K562 (cell line): Measurements from ENCODE around the gene EIF5A2. TPM values are rescaled to one million over a fixed set of nuclear protein-coding genes. Genes with fewer than 3 reads are reported as not detected.

ENCODE experiments used
- ATAC-seq: fragments of 200-7000 bp; cut with Tn5 transposase; 3 replicates; pipeline ENCODE4 v1.9.1; 2020; ENCODE audit warnings: moderate library complexity
- BruUV-seq: library from RNA; stranded (reverse); fragments of 400-500 nt; replicated peaks from 2 replicates; lab custom pipeline; 2021; lab: Mats Ljungman, UMichigan
- CTCF ChIA-PET: fragments of 300-600 bp; formaldehyde crosslinking; extraction: SDS; loops from one replicate; lab custom pipeline; 2021; ENCODE audit warnings: low intra/inter-chr PET ratio; lab: Yijun Ruan, JAX
- POLR2A ChIA-PET: fragments of 300-600, 350-650 bp; sonication (Branson Sonifier 250); formaldehyde crosslinking; extraction: SDS; loops from one replicate; lab custom pipeline; 2021; ENCODE audit warnings: antibody characterized with exemption, inconsistent platforms; lab: Yijun Ruan, JAX
- DNase-seq, 4 experiments: peaks; one replicate each; pipeline versions ENCODE4 v3.0.0 to v3.0.0-alpha.2; 2011 to 2018; ENCODE audit warnings: low spot score in 3 of 4, mixed read lengths in 3 of 4; ENCODE audit errors: extremely low read depth in 1 of 4
- FAIRE-seq: peaks from 2 replicates; lab custom pipeline; 2011; peaks lifted over from hg19 to GRCh38; lab: Jason Lieb, UNC
- H2AFZ ChIP-seq: 2 replicates; pipeline ENCODE4 v1.6.0; 2011; ENCODE audit warnings: low read depth, low read length, control low read depth, inconsistent platforms
- H3K27ac ChIP-seq: fragments of 200-600 bp; 3 replicates; pipeline ENCODE4 v1.8.0; 2011; ENCODE audit warnings: low read depth, mild to moderate bottlenecking, control low read depth, inconsistent platforms, low read length, moderate library complexity, mixed read lengths; ENCODE audit errors: extremely low read depth
- H3K27me3 ChIP-seq, 2 experiments: fragments of 300-600 bp in 1 of 2; 2 replicates in 1 of 2; 3 replicates in 1 of 2; pipeline versions ENCODE4 v1.6.0 to v1.8.0; 2011; ENCODE audit warnings: inconsistent platforms in 2 of 2, low read length in 2 of 2, mild to moderate bottlenecking in 1 of 2, mixed read lengths in 1 of 2, moderate library complexity in 1 of 2; ENCODE audit not compliant: control insufficient read depth in 2 of 2, insufficient read depth in 2 of 2
- H3K36me3 ChIP-seq: fragments of 300-600 bp; 3 replicates; pipeline ENCODE4 v1.8.0; 2011; ENCODE audit warnings: mild to moderate bottlenecking, low read length, inconsistent platforms; ENCODE audit not compliant: control insufficient read depth, insufficient read depth
- H3K4me1 ChIP-seq, 2 experiments: fragments of 200-600 bp in 1 of 2; replicated peaks in 1 of 2; 2 replicates in 1 of 2; 3 replicates in 1 of 2; pipeline versions ENCODE4 v1.5.1 to v1.8.0; 2011; ENCODE audit warnings: inconsistent platforms in 2 of 2, low read length in 2 of 2, mild to moderate bottlenecking in 1 of 2, mixed read lengths in 1 of 2, moderate library complexity in 1 of 2; ENCODE audit not compliant: control insufficient read depth in 2 of 2, insufficient read depth in 2 of 2
- H3K4me2 ChIP-seq: 2 replicates; pipeline ENCODE4 v1.6.1; 2011; ENCODE audit warnings: low read length, control low read depth, inconsistent platforms, mixed read lengths; ENCODE audit not compliant: insufficient read depth
- H3K4me3 ChIP-seq: fragments of 200-600 bp; sonication (generic), shearing (Covaris generic); 2 replicates; pipeline ENCODE4 v1.5.1; 2016; ENCODE audit warnings: control low read depth, inconsistent platforms
- H3K79me2 ChIP-seq: fragments of 200-600 bp; 3 replicates; pipeline ENCODE4 v1.8.0; 2011; ENCODE audit warnings: low read length, inconsistent platforms; ENCODE audit not compliant: control insufficient read depth, insufficient read depth
- H3K9ac ChIP-seq, 2 experiments: 2 replicates each; pipeline versions ENCODE4 v1.6.0 to v1.6.1; 2011; ENCODE audit warnings: low read depth in 2 of 2, low read length in 2 of 2, control low read depth in 1 of 2, inconsistent platforms in 1 of 2, mild to moderate bottlenecking in 1 of 2, mixed read lengths in 1 of 2; ENCODE audit not compliant: insufficient read depth in 1 of 2
- H3K9me1 ChIP-seq: one replicate; pipeline ENCODE4 v1.6.0; 2011; ENCODE audit warnings: inconsistent platforms, mild to moderate bottlenecking, low read length, moderate library complexity; ENCODE audit not compliant: control insufficient read depth, insufficient read depth
- H3K9me3 ChIP-seq: replicated peaks from 2 replicates; pipeline ENCODE4 v1.5.1; 2011; ENCODE audit warnings: low read depth, low read length, inconsistent platforms; ENCODE audit not compliant: control insufficient read depth, insufficient read depth
- H4K20me1 ChIP-seq: replicated peaks from 2 replicates; pipeline ENCODE4 v1.6.1; 2011; ENCODE audit warnings: low read length, inconsistent platforms, mixed read lengths; ENCODE audit not compliant: control insufficient read depth, insufficient read depth
- CBX3 ChIP-seq, 2 experiments: IDR thresholded peaks; 1 replicate in 1 of 2; 2 replicates in 1 of 2; pipeline ENCODE4 v1.6.1; 2012; ENCODE audit warnings: inconsistent platforms in 2 of 2, low read length in 2 of 2, borderline replicate concordance in 1 of 2, control low read depth in 1 of 2
- GATA2 ChIP-seq: sonication (generic); formaldehyde crosslinking; IDR thresholded peaks from 2 replicates; pipeline ENCODE4 v1.4.0; 2020; ENCODE audit warnings: mild to moderate bottlenecking, missing genetic modification reagents
- GTF2A2 ChIP-seq: IDR thresholded peaks from 2 replicates; pipeline ENCODE4 v1.6.1; 2016; ENCODE audit warnings: mild to moderate bottlenecking, missing genetic modification characterization, missing compliant biosample characterization
- IFI16 ChIP-seq: fragments of 250-450 bp; sonication (Bioruptor Pico); IDR thresholded peaks from 2 replicates; pipeline ENCODE4 v2.1.2; 2022; ENCODE audit warnings: mild to moderate bottlenecking, inconsistent platforms
- KAT7 ChIP-seq: sonication (generic); formaldehyde crosslinking; IDR thresholded peaks from 2 replicates; pipeline ENCODE4 v1.8.0; 2022; ENCODE audit warnings: missing genetic modification reagents, mild to moderate bottlenecking, borderline replicate concordance
- KAT8 ChIP-seq: fragments of 450-650 bp; IDR thresholded peaks from 2 replicates; pipeline ENCODE4 v1.6.1; 2016; ENCODE audit warnings: low read depth, mild to moderate bottlenecking
- PURB ChIP-seq: sonication (generic); formaldehyde crosslinking; IDR thresholded peaks from 2 replicates; pipeline ENCODE4 v1.9.0; 2021; ENCODE audit warnings: low read depth, mild to moderate bottlenecking, missing genetic modification reagents
- TRIM24 ChIP-seq, 2 experiments: fragments of 450-650 bp; IDR thresholded peaks; 2 replicates each; pipeline ENCODE4 v1.6.1; 2016
- in situ Hi-C: fragments of 300-500 bp; cut with MboI; formaldehyde crosslinking; loops from 4 replicates; pipeline ENCODE4 v1.15.0; 2018; ENCODE audit warnings: inconsistent platforms, mixed read lengths
- intact Hi-C: fragments of 100-400 bp; cut with micrococcal nuclease; formaldehyde crosslinking; loops from 2 replicates; pipeline ENCODE4 v1.14.2; 2022
- polyA plus RNA-seq, 8 experiments: library from polyadenylated mRNA; depleted of rRNA in 4 of 8; stranded (reverse) in 5 of 8; unstranded in 3 of 8; fragments of >200 nt; fragmentation: Nextera tagmentation in 2 of 8; fragmentation: Illumina TruSeq in 1 of 8; extraction: Ambion mirVana in 2 of 8; extraction: Trizol in 1 of 8; gene quantifications; 2 replicates each; pipeline versions ENCODE4 v1.2.1 to v1.2.3, GENCODE V29; 2011 to 2014; ENCODE audit warnings: inconsistent platforms in 1 of 8, missing spikeins in 1 of 8
- total RNA-seq, 7 experiments: library from RNA; depleted of rRNA in 6 of 7; stranded (reverse); fragments of >200 nt in 6 of 7; fragmentation: Illumina TruSeq in 2 of 7; extraction: Trizol in 2 of 7; gene quantifications; 2 replicates each; pipeline versions ENCODE4 v1.2.1 to v1.2.3, GENCODE V29; 2011 to 2021; ENCODE audit warnings: low replicate concordance in 1 of 7

EIF5A2 gene
- total and polyA plus RNA-seq, 9 of the 15 experiments (the other 6 are each of a cell fraction or from before 2014, with no cell fraction given): 3.9 to 18.3 (median 15.9) TPM

GRCh38 chr3:170910542-170910941 lies 2.1 kb upstream of the EIF5A2 start:
- Histone ChIP-seq H3K27me3 (no peaks in the 10 kb centered on the region), H3K4me1 (peaks cover 8 to 14% of the 10 kb centered on the region in 2 experiments; a peak in 4 of 5 replicates)
- ChIA-PET POLR2A (interaction anchor here (0.5 to 0.7 kb wide), 2 partner anchors 69 to 842 kb away, joined by 3 read pairs; no protein-coding TSS in a partner anchor), CTCF (no interaction called here)
- no peak for ATAC-seq
- in situ Hi-C loops: no loop called here
- no peak for TF ChIP-seq KAT7 (CRISPR knock-in tag)
- no peak for TF ChIP-seq PURB (CRISPR knock-in tag)
- no peak for TF ChIP-seq KAT8
- no peak for TF ChIP-seq GTF2A2 (tag)
- TF ChIP-seq GATA2: no peak
- no peak for TF ChIP-seq TRIM24 (IDR thresholded peaks at IDR 0.05)
- TF ChIP-seq IFI16 (CRISPR knock-in tag): no peak
- TF ChIP-seq CBX3 (IDR thresholded peaks at IDR 0.05; ENCODE audit: borderline replicate concordance in 1 of 2, low read length in 2 of 2): peak in 1 of 2 experiments; percentile 48; a peak in 1 of 3 replicates
- TF ChIP-seq, all 486 proteins: peak for 1
- Histone ChIP-seq H3K79me2 (peaks cover 20% of the 10 kb centered on the region), H3K9me1 (peaks cover 3% of the 10 kb centered on the region), H3K9me3 (peaks cover 11% of the 10 kb centered on the region), H2AFZ (no peak overlapping the region), H4K20me1 (no peaks in the 10 kb centered on the region), H3K4me2 (no peak overlapping the region), H3K4me3 (no peak overlapping the region), H3K36me3 (peaks cover 2% of the 10 kb centered on the region; the same call in 1 of the 3 replicates), H3K27ac (no peak overlapping the region), H3K9ac (no peak overlapping the region)
- FAIRE-seq (no peak), DNase-seq (no peak)
- intact Hi-C loops: no loop called here
- no TSS peak for BruUV-seq
